ENCODE results near the gene RBM15B. TPM values are rescaled to one million over a fixed set of nuclear protein-coding genes. Genes with fewer than 3 reads are reported as not detected.

Gene RBM15B
- total RNA-seq, 1 experiment from 2014 or later, result 55.6 TPM

DNA sequence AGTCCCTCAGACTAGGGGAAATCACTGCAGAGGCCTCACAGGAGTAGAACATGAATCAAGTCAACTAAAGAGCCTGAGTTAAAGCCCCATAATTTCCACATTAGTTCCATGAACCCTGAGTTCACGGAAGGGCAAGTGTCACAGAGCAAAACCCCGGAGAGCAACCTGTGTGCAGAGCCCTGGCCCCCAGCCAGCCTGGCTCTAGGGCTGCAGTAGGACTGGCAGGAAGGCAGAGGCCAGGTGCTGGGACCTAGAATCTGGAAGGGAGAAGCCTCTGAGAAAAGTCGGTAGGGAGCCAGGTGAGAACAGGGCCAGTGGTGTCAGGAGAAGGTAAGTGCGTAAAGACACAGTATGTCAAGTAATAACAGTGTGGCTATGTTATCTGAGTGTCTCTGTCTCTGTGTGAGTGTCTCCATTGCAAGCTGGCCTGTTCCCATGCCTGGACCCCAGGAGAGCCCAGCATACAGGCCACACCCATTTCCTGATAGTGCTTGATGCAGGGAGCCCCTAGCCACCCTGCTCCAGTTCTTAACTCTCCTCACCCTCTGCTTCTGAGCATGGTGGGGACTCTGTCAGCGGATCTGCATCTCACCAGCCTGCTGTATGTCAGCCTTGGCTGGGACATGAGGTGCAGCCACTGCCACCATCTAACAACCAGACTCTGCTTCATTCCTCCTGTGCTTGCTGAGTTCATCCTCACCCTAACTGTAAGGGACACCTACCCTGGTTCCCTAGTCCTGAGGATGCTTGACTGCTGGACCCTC lies 17.2 kb upstream of the RBM15B start:
- no peak for ATAC-seq
- CTCF ChIA-PET, result no interaction called here
- Mint-ChIP-seq H3K27me3 (ENCODE audit: low read depth) (no peaks in the 10 kb centered on the region), H3K4me1 (no peaks in the 10 kb centered on the region), H3K4me3 (no peak overlapping the region), H3K36me3 (no peaks in the 10 kb centered on the region), H3K9me3 (no peaks in the 10 kb centered on the region), H3K27ac (no peak overlapping the region)
- POLR2A ChIA-PET, result interaction anchor here (0.6 kb wide), 1 partner anchor 738 kb away, joined by 11 read pairs; no protein-coding TSS in a partner anchor
- DNase-seq (ENCODE audit: low spot score), result no peak
- TF ChIP-seq ZNF121 (CRISPR knock-in tag; IDR thresholded peaks at IDR 0.05), result no peak

DNA sequence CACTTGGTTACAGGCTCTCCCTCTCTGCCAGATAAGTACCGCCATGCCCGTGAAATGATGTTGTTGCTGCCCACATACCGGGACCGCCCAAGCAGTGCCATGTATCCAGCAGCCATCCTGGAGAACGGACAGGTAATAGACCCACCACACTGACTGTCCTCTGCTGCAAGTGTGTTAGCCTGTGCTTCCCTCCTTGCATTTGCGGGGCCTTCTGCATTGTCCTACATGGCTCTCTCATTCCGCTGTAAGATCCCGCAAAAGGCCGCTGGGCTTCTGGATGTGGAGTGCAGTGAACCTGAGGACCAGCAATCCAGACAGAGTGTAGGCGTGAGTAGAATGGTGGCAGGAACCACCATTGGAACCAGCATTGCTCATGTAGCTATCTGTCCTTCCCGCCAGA lies 16.6 kb upstream of the RBM15B start:
- no peak for ATAC-seq
- no peak for DNase-seq (ENCODE audit: low spot score)
- Mint-ChIP-seq H3K27ac (no peak overlapping the region), H3K4me1 (no peaks in the 10 kb centered on the region), H3K4me3 (no peak overlapping the region), H3K9me3 (no peaks in the 10 kb centered on the region), H3K36me3 (no peaks in the 10 kb centered on the region), H3K27me3 (ENCODE audit: low read depth) (no peaks in the 10 kb centered on the region)
- TF ChIP-seq TP53 (CRISPR knock-in tag; IDR thresholded peaks at IDR 0.05) (no peak), ZBTB21 (CRISPR knock-in tag; IDR thresholded peaks at IDR 0.05; ENCODE audit: borderline replicate concordance) (no peak), ZNF416 (CRISPR knock-in tag; IDR thresholded peaks at IDR 0.05) (no peak), HMGA2 (CRISPR knock-in tag; IDR thresholded peaks at IDR 0.05) (no peak), FOXP1 (CRISPR knock-in tag; IDR thresholded peaks at IDR 0.05; ENCODE audit: borderline replicate concordance) (no peak), TCF7 (CRISPR knock-in tag; IDR thresholded peaks at IDR 0.05; ENCODE audit: low read depth) (no peak), ZNF219 (CRISPR knock-in tag; IDR thresholded peaks at IDR 0.05; ENCODE audit: borderline replicate concordance) (no peak), GABPB1 (CRISPR knock-in tag; IDR thresholded peaks at IDR 0.05) (no peak), ZNF396 (CRISPR knock-in tag; IDR thresholded peaks at IDR 0.05; ENCODE audit: borderline replicate concordance) (no peak)
- TF ChIP-seq, protein P1, sequence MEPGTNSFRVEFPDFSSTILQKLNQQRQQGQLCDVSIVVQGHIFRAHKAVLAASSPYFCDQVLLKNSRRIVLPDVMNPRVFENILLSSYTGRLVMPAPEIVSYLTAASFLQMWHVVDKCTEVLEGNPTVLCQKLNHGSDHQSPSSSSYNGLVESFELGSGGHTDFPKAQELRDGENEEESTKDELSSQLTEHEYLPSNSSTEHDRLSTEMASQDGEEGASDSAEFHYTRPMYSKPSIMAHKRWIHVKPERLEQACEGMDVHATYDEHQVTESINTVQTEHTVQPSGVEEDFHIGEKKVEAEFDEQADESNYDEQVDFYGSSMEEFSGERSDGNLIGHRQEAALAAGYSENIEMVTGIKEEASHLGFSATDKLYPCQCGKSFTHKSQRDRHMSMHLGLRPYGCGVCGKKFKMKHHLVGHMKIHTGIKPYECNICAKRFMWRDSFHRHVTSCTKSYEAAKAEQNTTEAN (CRISPR knock-in tag; IDR thresholded peaks at IDR 0.05), result no peak
- CTCF ChIA-PET, result no interaction called here
- POLR2A ChIA-PET, result no interaction called here

DNA sequence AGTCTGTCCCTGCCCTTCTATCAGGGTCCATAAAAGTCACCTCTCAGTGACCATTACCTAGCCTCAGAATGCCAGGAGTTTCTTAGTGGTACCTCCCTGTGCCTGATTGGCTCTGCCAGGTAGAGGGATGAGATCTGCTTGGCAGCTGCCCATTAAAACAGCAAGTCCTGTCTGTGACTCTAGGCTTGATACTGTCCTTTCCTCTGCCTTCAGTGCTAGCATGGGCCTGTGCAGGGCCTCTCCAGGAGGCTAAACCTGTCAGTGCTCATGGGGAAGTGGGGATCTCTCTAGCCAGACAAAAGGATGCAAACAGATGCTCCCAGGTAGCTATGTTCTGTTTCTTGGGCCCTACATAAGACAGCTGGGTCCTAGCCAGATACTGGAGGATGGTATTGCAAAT lies 15.9 kb upstream of the RBM15B start:
- H3K36me3 Mint-ChIP-seq, result no peaks in the 10 kb centered on the region
- ChIA-PET CTCF (no interaction called here), POLR2A (no interaction called here)
- H3K4me1 Mint-ChIP-seq, result no peaks in the 10 kb centered on the region
- H3K9me3 Mint-ChIP-seq, result no peaks in the 10 kb centered on the region
- H3K27ac Mint-ChIP-seq, result no peak overlapping the region
- no peak for ATAC-seq
- DNase-seq (ENCODE audit: low spot score), result no peak
- no peak overlapping the region for H3K4me3 Mint-ChIP-seq
- H3K27me3 Mint-ChIP-seq (ENCODE audit: low read depth), result no peaks in the 10 kb centered on the region
- TF ChIP-seq, protein P2, sequence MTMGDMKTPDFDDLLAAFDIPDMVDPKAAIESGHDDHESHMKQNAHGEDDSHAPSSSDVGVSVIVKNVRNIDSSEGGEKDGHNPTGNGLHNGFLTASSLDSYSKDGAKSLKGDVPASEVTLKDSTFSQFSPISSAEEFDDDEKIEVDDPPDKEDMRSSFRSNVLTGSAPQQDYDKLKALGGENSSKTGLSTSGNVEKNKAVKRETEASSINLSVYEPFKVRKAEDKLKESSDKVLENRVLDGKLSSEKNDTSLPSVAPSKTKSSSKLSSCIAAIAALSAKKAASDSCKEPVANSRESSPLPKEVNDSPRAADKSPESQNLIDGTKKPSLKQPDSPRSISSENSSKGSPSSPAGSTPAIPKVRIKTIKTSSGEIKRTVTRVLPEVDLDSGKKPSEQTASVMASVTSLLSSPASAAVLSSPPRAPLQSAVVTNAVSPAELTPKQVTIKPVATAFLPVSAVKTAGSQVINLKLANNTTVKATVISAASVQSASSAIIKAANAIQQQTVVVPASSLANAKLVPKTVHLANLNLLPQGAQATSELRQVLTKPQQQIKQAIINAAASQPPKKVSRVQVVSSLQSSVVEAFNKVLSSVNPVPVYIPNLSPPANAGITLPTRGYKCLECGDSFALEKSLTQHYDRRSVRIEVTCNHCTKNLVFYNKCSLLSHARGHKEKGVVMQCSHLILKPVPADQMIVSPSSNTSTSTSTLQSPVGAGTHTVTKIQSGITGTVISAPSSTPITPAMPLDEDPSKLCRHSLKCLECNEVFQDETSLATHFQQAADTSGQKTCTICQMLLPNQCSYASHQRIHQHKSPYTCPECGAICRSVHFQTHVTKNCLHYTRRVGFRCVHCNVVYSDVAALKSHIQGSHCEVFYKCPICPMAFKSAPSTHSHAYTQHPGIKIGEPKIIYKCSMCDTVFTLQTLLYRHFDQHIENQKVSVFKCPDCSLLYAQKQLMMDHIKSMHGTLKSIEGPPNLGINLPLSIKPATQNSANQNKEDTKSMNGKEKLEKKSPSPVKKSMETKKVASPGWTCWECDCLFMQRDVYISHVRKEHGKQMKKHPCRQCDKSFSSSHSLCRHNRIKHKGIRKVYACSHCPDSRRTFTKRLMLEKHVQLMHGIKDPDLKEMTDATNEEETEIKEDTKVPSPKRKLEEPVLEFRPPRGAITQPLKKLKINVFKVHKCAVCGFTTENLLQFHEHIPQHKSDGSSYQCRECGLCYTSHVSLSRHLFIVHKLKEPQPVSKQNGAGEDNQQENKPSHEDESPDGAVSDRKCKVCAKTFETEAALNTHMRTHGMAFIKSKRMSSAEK (CRISPR knock-in tag; IDR thresholded peaks at IDR 0.05; ENCODE audit: borderline replicate concordance), result no peak
- TF ChIP-seq, protein P3, sequence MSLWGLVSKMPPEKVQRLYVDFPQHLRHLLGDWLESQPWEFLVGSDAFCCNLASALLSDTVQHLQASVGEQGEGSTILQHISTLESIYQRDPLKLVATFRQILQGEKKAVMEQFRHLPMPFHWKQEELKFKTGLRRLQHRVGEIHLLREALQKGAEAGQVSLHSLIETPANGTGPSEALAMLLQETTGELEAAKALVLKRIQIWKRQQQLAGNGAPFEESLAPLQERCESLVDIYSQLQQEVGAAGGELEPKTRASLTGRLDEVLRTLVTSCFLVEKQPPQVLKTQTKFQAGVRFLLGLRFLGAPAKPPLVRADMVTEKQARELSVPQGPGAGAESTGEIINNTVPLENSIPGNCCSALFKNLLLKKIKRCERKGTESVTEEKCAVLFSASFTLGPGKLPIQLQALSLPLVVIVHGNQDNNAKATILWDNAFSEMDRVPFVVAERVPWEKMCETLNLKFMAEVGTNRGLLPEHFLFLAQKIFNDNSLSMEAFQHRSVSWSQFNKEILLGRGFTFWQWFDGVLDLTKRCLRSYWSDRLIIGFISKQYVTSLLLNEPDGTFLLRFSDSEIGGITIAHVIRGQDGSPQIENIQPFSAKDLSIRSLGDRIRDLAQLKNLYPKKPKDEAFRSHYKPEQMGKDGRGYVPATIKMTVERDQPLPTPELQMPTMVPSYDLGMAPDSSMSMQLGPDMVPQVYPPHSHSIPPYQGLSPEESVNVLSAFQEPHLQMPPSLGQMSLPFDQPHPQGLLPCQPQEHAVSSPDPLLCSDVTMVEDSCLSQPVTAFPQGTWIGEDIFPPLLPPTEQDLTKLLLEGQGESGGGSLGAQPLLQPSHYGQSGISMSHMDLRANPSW (CRISPR knock-in tag; conservative IDR thresholded peaks at IDR 0.05; ENCODE audit: low read depth), result no peak
- TF ChIP-seq CREB1 (CRISPR knock-in tag; IDR thresholded peaks at IDR 0.05) (no peak), EMX1 (CRISPR knock-in tag; IDR thresholded peaks at IDR 0.05) (no peak), MXD4 (CRISPR knock-in tag; IDR thresholded peaks at IDR 0.05; ENCODE audit: borderline replicate concordance) (no peak), ZNF138 (CRISPR knock-in tag; conservative IDR thresholded peaks at IDR 0.05) (no peak), CREM (CRISPR knock-in tag; IDR thresholded peaks at IDR 0.05) (no peak), PRRX2 (CRISPR knock-in tag; IDR thresholded peaks at IDR 0.05) (no peak), GTF2I (CRISPR knock-in tag; conservative IDR thresholded peaks at IDR 0.05) (no peak)
- TF ChIP-seq, protein P4, sequence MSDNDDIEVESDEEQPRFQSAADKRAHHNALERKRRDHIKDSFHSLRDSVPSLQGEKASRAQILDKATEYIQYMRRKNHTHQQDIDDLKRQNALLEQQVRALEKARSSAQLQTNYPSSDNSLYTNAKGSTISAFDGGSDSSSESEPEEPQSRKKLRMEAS (CRISPR knock-in tag; IDR thresholded peaks at IDR 0.05), result no peak
- TF ChIP-seq, protein P1 (CRISPR knock-in tag; IDR thresholded peaks at IDR 0.05), result no peak
- TF ChIP-seq, protein P5, sequence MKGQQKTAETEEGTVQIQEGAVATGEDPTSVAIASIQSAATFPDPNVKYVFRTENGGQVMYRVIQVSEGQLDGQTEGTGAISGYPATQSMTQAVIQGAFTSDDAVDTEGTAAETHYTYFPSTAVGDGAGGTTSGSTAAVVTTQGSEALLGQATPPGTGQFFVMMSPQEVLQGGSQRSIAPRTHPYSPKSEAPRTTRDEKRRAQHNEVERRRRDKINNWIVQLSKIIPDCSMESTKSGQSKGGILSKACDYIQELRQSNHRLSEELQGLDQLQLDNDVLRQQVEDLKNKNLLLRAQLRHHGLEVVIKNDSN (CRISPR knock-in tag; IDR thresholded peaks at IDR 0.05), result no peak

Measured in WTC11 (cell line).